ENCODE results near the gene GNA12. TPM values are rescaled to one million over a fixed set of nuclear protein-coding genes. Genes with fewer than 3 reads are reported as not detected.

The GNA12 gene
- total and polyA plus RNA-seq, 10 of the 15 experiments (the other 5 are each of a cell fraction or from before 2014, with no cell fraction given): 1.9 to 51.8 (median 12.6) TPM

GRCh38 chr7:2866601-2867000 is 22.5 kb upstream of the GNA12 start:
- intact Hi-C loops (cut with micrococcal nuclease; ENCODE audit: unreplicated experiment): loop anchor here (5.0 kb wide), 1 partner anchor 1031 kb away; no protein-coding TSS in a partner anchor
- ChIA-PET RAD21 (ENCODE audit: unreplicated experiment) (interaction anchor here (0.9 to 1.8 kb wide), 4 partner anchors 115 to 288 kb away, joined by 3 to 9 read pairs (median 4); no protein-coding TSS in a partner anchor), SMC1A (ENCODE audit: uncharacterized antibody, unreplicated experiment) (interaction anchor here (1.1 to 1.4 kb wide), 4 partner anchors 14 to 806 kb away, joined by 3 to 4 read pairs (median 4); no protein-coding TSS in a partner anchor), POLR2A (no interaction called here), CTCF (interaction anchor here (0.8 to 4.9 kb wide), 13 partner anchors 10 to 1031 kb away, joined by 3 to 48 read pairs (median 7); no protein-coding TSS in a partner anchor)
- Histone ChIP-seq H3K4me2 (ENCODE audit: control insufficient read depth, insufficient read depth) (no peak overlapping the region), H4K20me1 (ENCODE audit: control insufficient read depth, insufficient read depth) (no peaks in the 10 kb centered on the region), H2AFZ (ENCODE audit: control insufficient read depth, low read depth, low read length) (no peak overlapping the region), H3K79me2 (ENCODE audit: control insufficient read depth, insufficient read depth, low read length) (no peaks in the 10 kb centered on the region), H3K27ac (ENCODE audit: control insufficient read depth, insufficient read depth) (no peak overlapping the region), H3K4me3 (no peak overlapping the region), H3K36me3 (ENCODE audit: control insufficient read depth in 2 of 2, insufficient read depth in 2 of 2, low read length in 1 of 2) (no peaks in the 10 kb centered on the region), H3K27me3 (replicated peaks in 1 of 2; ENCODE audit: control insufficient read depth in 2 of 2, insufficient read depth in 2 of 2, low read length in 1 of 2) (no peaks in the 10 kb centered on the region), H3K9ac (ENCODE audit: control insufficient read depth, insufficient read depth, low read length) (no peak overlapping the region), H3K9me3 (replicated peaks; ENCODE audit: control insufficient read depth, insufficient read depth, low read length) (no peaks in the 10 kb centered on the region), H3K4me1 (ENCODE audit: control insufficient read depth, insufficient read depth, low read length) (peaks cover 28% of the 10 kb centered on the region)
- DNase-seq (ENCODE audit: low read depth, low spot score): no peak
- TF ChIP-seq ETV6 (conservative IDR thresholded peaks at IDR 0.05 in 1 of 2, IDR thresholded peaks at IDR 0.05 in 1 of 2; ENCODE audit: borderline replicate concordance in 1 of 2, low read depth in 1 of 2): no peak
- TF ChIP-seq GATAD2B (conservative IDR thresholded peaks at IDR 0.05; ENCODE audit: low read depth): no peak
- TF ChIP-seq REST (IDR thresholded peaks at IDR 0.05; ENCODE audit: low read depth, low read length): no peak
- no peak for TF ChIP-seq CREB1 (IDR thresholded peaks at IDR 0.05; ENCODE audit: low read depth)
- no peak for TF ChIP-seq PAX5 (IDR thresholded peaks at IDR 0.05; ENCODE audit: borderline replicate concordance, low read depth, low read length)
- TF ChIP-seq IRF4 (IDR thresholded peaks at IDR 0.05; ENCODE audit: low read depth, low read length): no peak
- no peak for TF ChIP-seq TAF1 (IDR thresholded peaks at IDR 0.05; ENCODE audit: borderline replicate concordance, low read depth, low read length)
- no peak for TF ChIP-seq NFIC (IDR thresholded peaks at IDR 0.05; ENCODE audit: low read depth, low read length)
- no peak for ATAC-seq
- in situ Hi-C loops (cut with MboI): loop anchor here (10.0 kb wide), 1 partner anchor 1028 kb away; no protein-coding TSS in a partner anchor
- no TSS peak for BruUV-seq (replicated peaks)
- no peak for FAIRE-seq
- WGBS (ENCODE audit: insufficient coverage, insufficient replicate concordance, low lambda C conversion rate, missing lambda C conversion rate): 0% methylated on average over 3 of the region's 3 CpGs
